HG03469 (cell line): Measurements from ENCODE around the gene SYNPO2.

Experiments
- ATAC-seq: cut with Tn5 transposase; IDR thresholded peaks from one replicate; pipeline ENCODE4 v1.9.1; 2021; ENCODE audit warnings: mild to moderate bottlenecking, moderate library complexity, moderate number of reproducible peaks; ENCODE audit not compliant: unreplicated experiment

The SYNPO2 gene

GRCh38 chr4:118927974-118928373, 39.3 kb downstream of the SYNPO2 start:
- ATAC-seq: no peak

- ATAC-seq: no peak
Measured at GRCh38 chr4:118930255-118930654, 41.6 kb downstream of the SYNPO2 start.

- ATAC-seq: no peak
Measured at GRCh38 chr4:118931786-118932185, 43.1 kb downstream of the SYNPO2 start.

- ATAC-seq: no peak
Measured at GRCh38 chr4:118935819-118936218, 47.2 kb downstream of the SYNPO2 start.

GRCh38 chr4:118936406-118936805, 47.8 kb downstream of the SYNPO2 start:
- ATAC-seq: no peak

- no peak for ATAC-seq
Measured at GRCh38 chr4:118939169-118939783, 50.6 kb downstream of the SYNPO2 start.

- no peak for ATAC-seq
Measured at GRCh38 chr4:118941149-118941548, 52.5 kb downstream of the SYNPO2 start.

GRCh38 chr4:118941799-118942198, 53.1 kb downstream of the SYNPO2 start:
- ATAC-seq: no peak

GRCh38 chr4:118942465-118942864, 53.8 kb downstream of the SYNPO2 start:
- ATAC-seq: no peak

- ATAC-seq: no peak
Measured at GRCh38 chr4:118947095-118947494, 58.4 kb downstream of the SYNPO2 start.

- no peak for ATAC-seq
Measured at GRCh38 chr4:118948545-118949144, 60.0 kb downstream of the SYNPO2 start.

- ATAC-seq: no peak
Measured at GRCh38 chr4:118950224-118950623, 61.6 kb downstream of the SYNPO2 start.

- no peak for ATAC-seq
Measured at GRCh38 chr4:118950929-118951570, 62.4 kb downstream of the SYNPO2 start.

GRCh38 chr4:118953276-118953675, 64.6 kb downstream of the SYNPO2 start:
- ATAC-seq: no peak

GRCh38 chr4:118954246-118954645, 65.6 kb downstream of the SYNPO2 start:
- no peak for ATAC-seq

- no peak for ATAC-seq
Measured at GRCh38 chr4:118955515-118955914, 66.9 kb downstream of the SYNPO2 start.

- ATAC-seq: no peak
Measured at GRCh38 chr4:118957722-118958445, 69.2 kb downstream of the SYNPO2 start.

- no peak for ATAC-seq
Measured at GRCh38 chr4:118962540-118962939, 73.9 kb downstream of the SYNPO2 start.

- ATAC-seq: no peak
Measured at GRCh38 chr4:118964891-118965411, 76.3 kb downstream of the SYNPO2 start.

- no peak for ATAC-seq
Measured at GRCh38 chr4:118967393-118967792, 78.7 kb downstream of the SYNPO2 start.

- ATAC-seq: peak; percentile 100
Measured at GRCh38 chr4:118968005-118968404, 79.4 kb downstream of the SYNPO2 start.
